Measurements from ENCODE around the gene ADGRV1. TPM values are rescaled to one million over a fixed set of nuclear protein-coding genes. Genes with fewer than 3 reads are reported as not detected.

The ADGRV1 gene
- total and polyA plus RNA-seq, 2 donors (not counting 3 experiments of a cell fraction or from before 2014, with no cell fraction given): 0.11 to 0.55 TPM

GRCh38 chr5:90957906-90958305 is 399.3 kb downstream of the ADGRV1 start:
- no peaks in the 10 kb centered on the region for H3K9me1 ChIP-seq (replicated peaks; ENCODE audit: control insufficient read depth, extremely low read depth, insufficient read depth, low read length)
- DNase-seq (ENCODE audit: low read depth, low spot score) (no peak), FAIRE-seq (no peak)
- H4K20me1 ChIP-seq (replicated peaks; ENCODE audit: control insufficient read depth, extremely low read depth, insufficient read depth, low read length): no peaks in the 10 kb centered on the region
- no peak overlapping the region for H3K4me3 ChIP-seq (replicated peaks in 1 of 3; ENCODE audit: insufficient read depth in 1 of 3, low read depth in 1 of 3, low read length in 3 of 3)
- H3K4me1 ChIP-seq (ENCODE audit: control insufficient read depth, extremely low read depth, insufficient read depth, low read length): peaks cover 20% of the 10 kb centered on the region
- no peak overlapping the region for H3K9ac ChIP-seq (replicated peaks; ENCODE audit: extremely low read depth, insufficient read depth, low read length)
- CTCF ChIA-PET: interaction anchor here (0.8 kb wide), 1 partner anchor 462 kb away, joined by 3 read pairs; no protein-coding TSS in a partner anchor
- BruUV-seq (replicated peaks): no TSS peak
- no peaks in the 10 kb centered on the region for H3K36me3 ChIP-seq (ENCODE audit: control insufficient read depth in 2 of 2, extremely low read depth in 1 of 2, insufficient read depth in 2 of 2, low read length in 2 of 2)
- intact Hi-C loops (cut with micrococcal nuclease): loop anchor here (2.0 kb wide), 1 partner anchor 15 kb away; no protein-coding TSS in a partner anchor
- dilution Hi-C loops (cut with MboI; ENCODE audit: extremely low pct_ligation_motif_present, low sequenced_read_pairs): no loop called here
- H3K79me2 ChIP-seq (ENCODE audit: control insufficient read depth, insufficient read depth, low read length): no peaks in the 10 kb centered on the region
- H3K4me2 ChIP-seq (ENCODE audit: insufficient read depth, low read length): no peak overlapping the region
- H3K27ac ChIP-seq (ENCODE audit: insufficient read depth, low read depth, low read length): no peak overlapping the region
- no peaks in the 10 kb centered on the region for H3K9me3 ChIP-seq (replicated peaks; ENCODE audit: control insufficient read depth, insufficient read depth, low read length)
- H2AFZ ChIP-seq (ENCODE audit: low read depth, low read length): no peak overlapping the region
- POLR2A ChIA-PET: interaction anchor here (0.5 kb wide), 1 partner anchor 419 kb away, joined by 3 read pairs; no protein-coding TSS in a partner anchor
- TF ChIP-seq MAX (IDR thresholded peaks at IDR 0.05; ENCODE audit: insufficient read depth, insufficient read length) (no peak), POLR2A (IDR thresholded peaks at IDR 0.05; ENCODE audit: low read depth, low read length) (no peak), FOS (IDR thresholded peaks at IDR 0.05; ENCODE audit: borderline replicate concordance, insufficient read depth, low read length) (no peak), JUN (IDR thresholded peaks at IDR 0.05; ENCODE audit: borderline replicate concordance, insufficient read depth, insufficient read length, low read depth) (no peak), GATA2 (IDR thresholded peaks at IDR 0.05; ENCODE audit: insufficient read depth, insufficient read length, low read depth, low read length) (no peak), EZH2 (IDR thresholded peaks at IDR 0.05; ENCODE audit: borderline replicate concordance, low read depth, low read length, severe bottlenecking) (no peak), MYC (IDR thresholded peaks at IDR 0.05; ENCODE audit: low read depth, low read length) (no peak)
- TF ChIP-seq, protein P1, sequence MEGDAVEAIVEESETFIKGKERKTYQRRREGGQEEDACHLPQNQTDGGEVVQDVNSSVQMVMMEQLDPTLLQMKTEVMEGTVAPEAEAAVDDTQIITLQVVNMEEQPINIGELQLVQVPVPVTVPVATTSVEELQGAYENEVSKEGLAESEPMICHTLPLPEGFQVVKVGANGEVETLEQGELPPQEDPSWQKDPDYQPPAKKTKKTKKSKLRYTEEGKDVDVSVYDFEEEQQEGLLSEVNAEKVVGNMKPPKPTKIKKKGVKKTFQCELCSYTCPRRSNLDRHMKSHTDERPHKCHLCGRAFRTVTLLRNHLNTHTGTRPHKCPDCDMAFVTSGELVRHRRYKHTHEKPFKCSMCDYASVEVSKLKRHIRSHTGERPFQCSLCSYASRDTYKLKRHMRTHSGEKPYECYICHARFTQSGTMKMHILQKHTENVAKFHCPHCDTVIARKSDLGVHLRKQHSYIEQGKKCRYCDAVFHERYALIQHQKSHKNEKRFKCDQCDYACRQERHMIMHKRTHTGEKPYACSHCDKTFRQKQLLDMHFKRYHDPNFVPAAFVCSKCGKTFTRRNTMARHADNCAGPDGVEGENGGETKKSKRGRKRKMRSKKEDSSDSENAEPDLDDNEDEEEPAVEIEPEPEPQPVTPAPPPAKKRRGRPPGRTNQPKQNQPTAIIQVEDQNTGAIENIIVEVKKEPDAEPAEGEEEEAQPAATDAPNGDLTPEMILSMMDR (IDR thresholded peaks at IDR 0.05; ENCODE audit: extremely low read depth in 1 of 2, insufficient read depth in 1 of 2, low read depth in 1 of 2, low read length in 2 of 2): no peak
- H3K27me3 ChIP-seq (ENCODE audit: control insufficient read depth in 2 of 2, insufficient read depth in 2 of 2, low read length in 2 of 2): no peaks in the 10 kb centered on the region
